HG03442 (cell line): ENCODE results near the gene KIF15.
"Not testable (repeated sequence)": the region's sequence is repeated elsewhere in the genome, so short reads cannot be mapped to it uniquely, and the experiment has no call there.

Experiments used
- ATAC-seq: cut with Tn5 transposase; IDR thresholded peaks from one replicate; pipeline ENCODE4 v1.9.1; 2021; ENCODE audit warnings: mild to moderate bottlenecking, moderate library complexity; ENCODE audit not compliant: unreplicated experiment

KIF15 gene

GRCh38 chr3:44761424-44762169 is at the start of gene KIF15, which contains the start of gene KIAA1143:
Gene KIF15, plus strand, starts transcription at chr3:44761794. Its CDS starts 72 bp downstream, at chr3:44761866.
Gene KIAA1143, minus strand, starts transcription at chr3:44761619. Its CDS starts 17 bp downstream, at chr3:44761602.
- peak; percentile 87 for ATAC-seq

DNA sequence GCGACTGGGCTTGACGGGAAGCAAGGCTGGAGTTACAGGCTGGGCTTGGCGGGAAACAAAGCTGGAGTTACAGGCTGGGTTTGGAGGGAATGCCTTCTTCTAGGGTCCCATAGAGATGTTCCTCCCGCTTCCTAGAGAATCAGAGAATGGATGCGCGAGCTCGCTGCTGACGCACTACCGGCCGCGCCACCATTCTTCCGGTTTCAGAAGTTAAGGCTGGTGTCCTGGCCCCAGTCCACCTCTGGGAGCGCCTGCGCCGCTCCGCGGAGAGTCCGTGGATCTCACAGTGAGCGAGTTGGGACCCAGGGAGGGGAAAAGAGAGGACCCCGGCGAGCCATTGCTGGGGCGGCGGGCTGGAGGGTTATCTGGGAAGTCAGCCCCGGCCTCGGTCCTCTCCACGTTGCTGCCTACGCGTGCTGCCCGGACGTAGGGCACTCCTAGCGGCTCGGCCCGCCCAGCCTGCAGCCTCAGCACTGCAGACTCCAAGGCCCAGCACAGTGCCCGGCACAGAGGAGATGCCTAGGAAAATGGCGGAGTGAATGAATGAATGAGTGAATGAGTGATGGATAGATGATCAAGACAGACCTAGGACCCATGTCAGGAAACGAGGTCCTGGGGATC is 49.0 kb upstream of the KIF15 start, which contains the start of gene ZNF502:
TSS of gene ZNF502 (plus strand) at position 206 of the 621 bp plus-strand sequence. CDS start 7,602 bp downstream, outside the sequence.
- no peak for ATAC-seq

DNA sequence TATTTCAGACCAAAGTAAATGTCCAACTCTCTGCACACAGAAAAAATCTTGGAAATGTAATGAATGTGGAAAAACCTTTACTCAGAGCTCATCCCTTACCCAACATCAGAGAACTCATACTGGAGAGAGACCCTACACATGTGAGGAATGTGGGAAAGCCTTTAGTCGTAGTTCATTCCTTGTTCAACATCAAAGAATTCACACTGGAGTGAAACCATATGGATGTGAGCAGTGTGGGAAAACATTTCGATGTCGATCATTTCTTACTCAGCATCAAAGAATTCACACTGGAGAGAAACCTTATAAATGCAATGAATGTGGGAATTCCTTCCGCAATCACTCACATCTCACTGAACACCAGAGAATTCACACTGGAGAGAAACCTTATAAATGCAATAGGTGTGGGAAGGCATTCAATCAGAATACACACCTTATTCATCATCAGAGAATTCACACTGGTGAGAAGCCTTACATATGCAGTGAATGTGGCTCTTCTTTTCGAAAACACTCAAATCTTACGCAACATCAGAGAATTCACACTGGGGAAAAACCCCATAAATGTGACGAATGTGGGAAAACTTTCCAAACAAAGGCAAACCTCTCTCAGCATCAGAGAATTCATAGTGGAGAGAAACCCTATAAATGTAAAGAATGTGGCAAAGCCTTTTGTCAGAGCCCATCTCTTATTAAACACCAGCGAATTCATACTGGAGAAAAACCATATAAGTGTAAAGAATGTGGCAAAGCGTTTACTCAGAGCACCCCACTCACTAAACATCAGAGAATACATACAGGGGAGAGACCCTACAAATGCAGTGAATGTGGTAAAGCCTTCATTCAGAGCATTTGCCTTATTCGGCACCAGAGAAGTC is 40.1 kb upstream of the KIF15 start:
- no peak for ATAC-seq

GRCh38 chr3:44722103-44722401 is 39.5 kb upstream of the KIF15 start:
- no peak for ATAC-seq

GRCh38 chr3:44729384-44729910 is 32.1 kb upstream of the KIF15 start, which contains the start of gene ZNF501:
Gene ZNF501, plus strand, starts transcription at chr3:44729635. Its CDS starts 4,787 bp downstream, at chr3:44734422.
- ATAC-seq, result peak; percentile 89

GRCh38 chr3:44734646-44735168 is 26.9 kb upstream of the KIF15 start:
- ATAC-seq, result no peak

DNA sequence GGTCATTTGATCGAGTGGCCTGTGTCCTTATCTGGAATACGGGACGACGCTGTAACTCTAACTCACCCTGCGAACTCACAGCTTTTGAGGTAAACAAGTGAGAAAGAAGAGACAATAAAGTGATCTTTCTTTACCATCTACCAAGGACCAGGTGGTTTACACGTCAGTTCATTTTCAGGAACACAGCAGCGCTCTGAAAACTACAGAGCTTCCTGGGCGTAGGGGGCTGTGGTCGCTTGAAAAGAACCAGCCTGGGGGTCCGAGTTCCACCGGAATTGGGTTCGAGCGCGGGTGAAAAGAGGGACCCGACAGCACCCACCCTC is 532 bp upstream of the KIF15 start:
- ATAC-seq, result no peak

GRCh38 chr3:44762170-44762677 is 630 bp downstream of the KIF15 start:
- no peak for ATAC-seq

GRCh38 chr3:44762690-44763089 is 1.1 kb downstream of the KIF15 start:
- ATAC-seq, result no peak

GRCh38 chr3:44764248-44764647 is 2.7 kb downstream of the KIF15 start:
- no peak for ATAC-seq

DNA sequence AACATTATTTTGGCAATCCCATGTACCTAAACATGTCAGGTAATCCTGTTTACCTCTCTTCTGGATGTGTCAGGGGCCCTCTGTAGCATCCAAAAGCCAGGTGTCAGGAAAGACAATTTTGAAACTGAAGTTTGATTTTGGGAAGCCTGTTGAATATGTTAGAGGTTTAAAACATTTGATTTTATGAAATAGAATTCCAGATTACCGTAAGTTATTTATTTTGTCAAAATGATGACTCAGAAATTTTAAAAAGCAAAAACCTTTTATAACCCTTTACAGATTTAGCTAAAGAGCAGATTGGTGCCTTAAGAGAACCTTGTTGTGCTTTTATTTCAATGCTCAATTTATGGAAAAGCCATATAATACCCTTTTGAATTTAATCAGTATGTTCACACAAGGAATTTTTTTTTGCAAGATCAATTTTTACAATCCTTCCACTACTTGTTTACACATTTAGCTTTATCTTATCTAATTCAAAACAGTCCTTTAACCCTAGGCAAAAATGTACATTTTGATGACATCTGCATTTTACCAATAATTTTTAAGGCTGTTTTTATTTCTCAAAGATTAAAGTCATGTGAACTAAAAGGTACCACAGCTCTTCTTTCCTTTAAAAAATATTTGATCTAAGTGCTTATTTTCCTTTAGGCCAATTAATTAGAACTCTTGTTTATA is 10.0 kb downstream of the KIF15 start:
- ATAC-seq, result no peak

DNA sequence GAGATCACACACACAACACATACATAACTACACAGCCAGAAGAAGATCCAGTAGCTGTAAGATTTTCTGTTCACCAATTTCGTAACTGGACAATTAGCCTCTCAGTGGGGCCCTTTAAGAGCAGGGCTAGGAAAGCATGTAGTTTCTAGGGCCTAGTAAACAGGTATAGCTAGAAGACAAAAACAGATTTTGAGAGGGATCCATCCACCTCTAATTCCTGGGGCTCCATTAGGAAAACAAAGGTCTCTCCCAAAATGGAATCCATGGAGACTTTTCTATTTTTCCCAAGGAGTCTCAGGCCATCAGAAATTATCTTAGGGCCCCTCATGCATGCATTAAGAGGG is 10.5 kb downstream of the KIF15 start:
- ATAC-seq, result no peak

DNA sequence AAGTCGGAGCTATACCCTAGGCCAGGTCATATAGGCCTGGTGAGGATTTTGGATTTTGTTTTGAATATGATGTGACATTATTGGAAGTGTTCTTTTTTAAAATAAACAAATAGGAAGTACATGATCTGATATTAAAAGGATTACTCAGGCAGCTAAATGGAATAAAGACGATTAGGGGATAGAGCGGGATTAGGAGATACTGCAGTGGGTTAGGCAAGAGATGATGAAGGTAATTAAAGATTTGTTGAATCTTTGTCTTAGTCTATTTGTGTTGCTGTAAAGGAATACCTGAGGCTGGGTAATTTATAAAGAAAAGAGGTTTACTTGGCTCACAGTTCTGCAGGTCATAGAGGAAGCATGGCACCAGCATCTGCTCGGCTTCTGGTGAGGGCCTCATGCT is 21.3 kb downstream of the KIF15 start:
- no peak for ATAC-seq

DNA sequence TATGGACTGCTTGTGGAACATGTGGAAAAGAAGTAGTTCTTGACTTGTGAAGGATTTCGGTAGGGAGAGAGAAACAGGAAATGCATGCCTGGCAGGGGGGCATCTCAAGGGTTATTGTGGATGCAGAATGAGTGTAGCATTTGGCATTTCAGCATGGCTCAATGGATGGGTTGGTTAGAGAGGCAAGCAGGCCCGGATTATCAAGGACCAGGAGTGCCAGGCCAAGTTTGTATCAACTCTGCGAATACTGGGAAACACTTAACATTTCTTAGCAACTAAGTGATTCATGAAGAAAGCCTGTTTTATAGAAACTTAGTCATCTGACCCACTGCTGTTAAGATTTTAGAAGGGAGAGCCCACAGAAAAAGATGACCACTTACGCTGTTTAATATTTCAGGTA is 33.6 kb downstream of the KIF15 start:
- ATAC-seq, result no peak

- no peak for ATAC-seq
Measured at GRCh38 chr3:44802011-44802410, 40.4 kb downstream of the KIF15 start.

GRCh38 chr3:44803298-44803697 is 41.7 kb downstream of the KIF15 start:
- no peak for ATAC-seq

DNA sequence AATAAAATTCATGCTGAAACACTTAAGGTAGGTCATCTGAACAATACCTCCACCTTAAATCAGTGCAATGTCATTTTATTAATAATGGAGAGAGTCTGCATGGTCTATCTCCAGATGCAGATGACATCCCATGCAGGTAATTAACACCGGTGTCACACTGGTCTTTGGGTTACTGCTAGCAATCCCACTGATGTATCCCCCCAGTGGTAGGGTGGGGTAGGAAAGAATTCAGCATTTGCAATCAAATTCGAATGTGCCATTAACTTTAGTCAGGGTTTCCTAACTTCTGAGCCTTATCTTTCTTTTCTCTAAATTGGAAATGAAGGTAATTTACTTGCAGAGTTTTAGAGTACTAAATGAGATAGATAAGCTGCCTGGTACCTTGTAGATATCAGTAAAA is 44.4 kb downstream of the KIF15 start:
- ATAC-seq, result no peak

GRCh38 chr3:44814751-44815150 is 53.2 kb downstream of the KIF15 start:
- no peak for ATAC-seq

GRCh38 chr3:44816334-44816733 is 54.7 kb downstream of the KIF15 start:
- ATAC-seq, result not testable (repeated sequence)

DNA sequence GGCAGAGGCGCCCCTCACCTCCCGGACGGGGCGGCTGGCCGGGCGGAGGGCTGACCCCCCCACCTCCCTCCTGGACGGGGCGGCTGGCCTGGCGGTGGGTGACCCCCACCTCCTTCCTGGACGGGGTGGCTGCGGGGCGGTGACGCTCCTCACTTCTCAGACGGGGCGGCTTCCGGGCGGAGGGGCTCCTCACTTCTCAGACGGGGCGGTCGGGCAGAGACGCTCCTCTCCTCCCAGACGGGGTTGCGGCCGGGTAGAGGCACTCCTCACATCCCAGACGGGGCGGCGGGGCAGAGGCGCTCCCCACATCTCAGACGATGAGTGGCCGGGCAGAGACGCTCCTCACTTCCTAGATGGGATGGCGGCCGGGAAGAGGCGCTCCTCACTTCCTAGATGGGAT is 59.6 kb downstream of the KIF15 start:
- ATAC-seq, result not testable (repeated sequence)
